Activated CD4-positive, alpha-beta T cell treated with anti-CD3 and anti-CD28 coated beads, Interleukin-2, Interleukin-4, amounts not matched to agents 100 ng/mL and 50 ng/mL, durations not matched to agents 16 hours and 8 hours (primary cell): Measurements from ENCODE around the gene MAOA.
"Not testable (repeated sequence)": the region's sequence is repeated elsewhere in the genome, so short reads cannot be mapped to it uniquely, and the experiment has no call there.

Experiments used
- DNase-seq: peaks from one replicate; pipeline ENCODE4 v3.0.0-alpha.2; 2020; ENCODE audit warnings: low spot score

Gene MAOA

GRCh38 chrX:43664258-43664657 is 8.2 kb downstream of the MAOA start:
- no peak for DNase-seq

- no peak for DNase-seq
These were observed 8.6 kb downstream of the MAOA start for GRCh38 chrX:43664708-43665107.

- DNase-seq, result no peak
These were observed 10.3 kb downstream of the MAOA start for GRCh38 chrX:43666311-43666912.

GRCh38 chrX:43675965-43676628 is 20.0 kb downstream of the MAOA start:
- DNase-seq, result not testable (repeated sequence)

GRCh38 chrX:43676971-43677572 is 21.0 kb downstream of the MAOA start:
- no peak for DNase-seq

GRCh38 chrX:43677993-43678392 is 21.9 kb downstream of the MAOA start:
- DNase-seq, result no peak

- no peak for DNase-seq
These were observed 23.0 kb downstream of the MAOA start for GRCh38 chrX:43679058-43679457.

- DNase-seq, result no peak
These were observed 23.7 kb downstream of the MAOA start for GRCh38 chrX:43679778-43680177.

GRCh38 chrX:43682726-43683125 is 26.6 kb downstream of the MAOA start:
- DNase-seq, result no peak

- no peak for DNase-seq
These were observed 29.1 kb downstream of the MAOA start for GRCh38 chrX:43685221-43685620.

- no peak for DNase-seq
These were observed 32.5 kb downstream of the MAOA start for GRCh38 chrX:43688586-43688985.

- no peak for DNase-seq
These were observed 37.7 kb downstream of the MAOA start for GRCh38 chrX:43693602-43694406.

- DNase-seq, result no peak
These were observed 43.4 kb downstream of the MAOA start for GRCh38 chrX:43699475-43699874.

- no peak for DNase-seq
These were observed 46.0 kb downstream of the MAOA start for GRCh38 chrX:43702079-43702524.

- DNase-seq, result no peak
These were observed 46.6 kb downstream of the MAOA start for GRCh38 chrX:43702660-43703059.

- no peak for DNase-seq
These were observed 47.2 kb downstream of the MAOA start for GRCh38 chrX:43703211-43703791.

GRCh38 chrX:43706786-43707370 is 50.8 kb downstream of the MAOA start:
- no peak for DNase-seq

- DNase-seq, result no peak
These were observed 51.9 kb downstream of the MAOA start for GRCh38 chrX:43707812-43708548.

- no peak for DNase-seq
These were observed 60.0 kb downstream of the MAOA start for GRCh38 chrX:43716144-43716543.

GRCh38 chrX:43716696-43717095 is 60.6 kb downstream of the MAOA start:
- no peak for DNase-seq

GRCh38 chrX:43717161-43717560 is 61.1 kb downstream of the MAOA start:
- no peak for DNase-seq
